DMS53 treated with DMSO at 0.1 percent for 48 hours (cell line): ENCODE results near the gene TARBP1.
"Not testable (repeated sequence)": the region's sequence is repeated elsewhere in the genome, so short reads cannot be mapped to it uniquely, and the experiment has no call there.

Experiments used
- DNase-seq: peaks from one replicate; lab custom pipeline; 2025; ENCODE audit not compliant: unreplicated experiment; lab: John Stamatoyannopoulos, UW

The TARBP1 gene

GRCh38 chr1:234507089-234507488 is 28.1 kb upstream of the TARBP1 start:
- DNase-seq, result no peak

- DNase-seq, result no peak
These were observed 26.8 kb upstream of the TARBP1 start for GRCh38 chr1:234505769-234506102.

- DNase-seq, result no peak
These were observed 26.2 kb upstream of the TARBP1 start for GRCh38 chr1:234504969-234505768.

- DNase-seq, result not testable (repeated sequence)
These were observed 25.3 kb upstream of the TARBP1 start for GRCh38 chr1:234504251-234504650.

GRCh38 chr1:234503193-234504050 is 24.4 kb upstream of the TARBP1 start:
- no peak for DNase-seq

- DNase-seq, result no peak
These were observed 23.8 kb upstream of the TARBP1 start for GRCh38 chr1:234502785-234503184.

- no peak for DNase-seq
These were observed 21.3 kb upstream of the TARBP1 start for GRCh38 chr1:234500269-234500668.

GRCh38 chr1:234499943-234500245 is 20.9 kb upstream of the TARBP1 start:
- DNase-seq, result no peak

- peak; percentile 78 for DNase-seq
These were observed 20.4 kb upstream of the TARBP1 start for GRCh38 chr1:234499119-234499942.

GRCh38 chr1:234498448-234499118 is 19.6 kb upstream of the TARBP1 start:
- DNase-seq, result no peak

GRCh38 chr1:234497589-234497988 is 18.6 kb upstream of the TARBP1 start:
- no peak for DNase-seq

- DNase-seq, result no peak
These were observed 16.4 kb upstream of the TARBP1 start for GRCh38 chr1:234495231-234495990.

GRCh38 chr1:234494049-234494448 is 15.1 kb upstream of the TARBP1 start:
- DNase-seq, result no peak

- no peak for DNase-seq
These were observed 12.0 kb upstream of the TARBP1 start for GRCh38 chr1:234490793-234491479.

GRCh38 chr1:234489698-234490077 is 10.7 kb upstream of the TARBP1 start:
- DNase-seq, result no peak

- DNase-seq, result no peak
These were observed 10.2 kb upstream of the TARBP1 start for GRCh38 chr1:234489007-234489697.

GRCh38 chr1:234488054-234489006 is 9.4 kb upstream of the TARBP1 start:
- DNase-seq, result no peak
